PC-9 (cell line): ENCODE results near the gene BZW2. TPM values are rescaled to one million over a fixed set of nuclear protein-coding genes. Genes with fewer than 3 reads are reported as not detected.

Source experiments
- BruUV-seq: library from RNA; stranded (reverse); fragments of 400-500 nt; replicated peaks from 2 replicates; lab custom pipeline; 2021; lab: Mats Ljungman, UMichigan
- CTCF ChIA-PET: fragments of 300-600 bp; sonication (Branson Sonifier 250); formaldehyde crosslinking; loops from one replicate; lab custom pipeline; 2022; ENCODE audit warnings: antibody characterized with exemption; lab: Charles Lee
- POLR2A ChIA-PET: fragments of 300-600 bp; sonication (Branson Sonifier 250); formaldehyde crosslinking; loops from one replicate; lab custom pipeline; 2022; ENCODE audit warnings: antibody characterized with exemption; ENCODE audit not compliant: unreplicated experiment; lab: Charles Lee
- DNase-seq, 2 experiments: peaks; one replicate each; pipeline versions ENCODE4 v3.0.0 to v3.0.0-alpha.2; 2015 to 2022; ENCODE audit warnings: mixed read lengths in 1 of 2
- H2AFZ ChIP-seq: fragments of 200-600 bp; sonication (generic); 2 replicates; pipeline ENCODE4 v1.8.1; 2017; ENCODE audit warnings: antibody characterized with exemption
- H3F3A ChIP-seq: fragments of 200-600 bp; sonication (generic); 2 replicates; pipeline ENCODE4 v1.8.1; 2017; ENCODE audit warnings: antibody characterized with exemption, mild to moderate bottlenecking, low read depth; ENCODE audit not compliant: insufficient read depth
- H3K27ac ChIP-seq: fragments of 200-600 bp; sonication (generic); 2 replicates; pipeline ENCODE4 v1.6.1; 2016; ENCODE audit warnings: mixed run types
- H3K27me3 ChIP-seq: fragments of 200-600 bp; sonication (generic); 2 replicates; pipeline ENCODE4 v1.6.1; 2016; ENCODE audit warnings: low read depth, mixed run types; ENCODE audit not compliant: insufficient read depth
- H3K36me3 ChIP-seq: fragments of 200-600 bp; sonication (generic); 2 replicates; pipeline ENCODE4 v1.6.1; 2016; ENCODE audit warnings: low read depth, mixed run types
- H3K4me1 ChIP-seq: fragments of 200-600 bp; sonication (generic); replicated peaks from 2 replicates; pipeline ENCODE4 v1.6.1; 2016; ENCODE audit warnings: mixed run types; ENCODE audit not compliant: insufficient read depth
- H3K4me2 ChIP-seq: fragments of 200-600 bp; sonication (generic); 2 replicates; pipeline ENCODE4 v1.6.1; 2017; ENCODE audit warnings: mixed run types
- H3K4me3 ChIP-seq: fragments of 200-600 bp; sonication (generic); 2 replicates; pipeline ENCODE4 v1.6.1; 2016; ENCODE audit warnings: mixed run types
- H3K79me2 ChIP-seq: fragments of 200-600 bp; sonication (generic); 2 replicates; pipeline ENCODE4 v1.6.1; 2017; ENCODE audit warnings: low read depth, mixed run types
- H3K9me2 ChIP-seq: fragments of 200-600 bp; sonication (generic); 2 replicates; pipeline ENCODE4 v1.8.1; 2017; ENCODE audit warnings: mild to moderate bottlenecking; ENCODE audit not compliant: insufficient read depth
- H3K9me3 ChIP-seq: fragments of 200-600 bp; sonication (generic); 2 replicates; pipeline ENCODE4 v1.8.1; 2016; ENCODE audit warnings: low read depth; ENCODE audit not compliant: insufficient read depth
- H4K20me1 ChIP-seq: fragments of 200-600 bp; sonication (generic); 2 replicates; pipeline ENCODE4 v1.8.1; 2017; ENCODE audit not compliant: insufficient read depth
- CTCF ChIP-seq: fragments of 200-600 bp; sonication (generic); conservative IDR thresholded peaks from 2 replicates; pipeline ENCODE4 v1.6.1; 2017; ENCODE audit warnings: mixed run types, antibody characterized with exemption, mild to moderate bottlenecking, moderate library complexity
- EZH2 ChIP-seq: fragments of 200-600 bp; sonication (generic); IDR thresholded peaks from 2 replicates; pipeline ENCODE4 v1.8.0; 2017; ENCODE audit warnings: antibody characterized with exemption, low read depth
- intact Hi-C: fragments of 100-400 bp; cut with micrococcal nuclease; formaldehyde crosslinking; loops from one replicate; pipeline ENCODE4 v1.10.0; 2022; ENCODE audit not compliant: unreplicated experiment
- total RNA-seq: library from RNA; stranded (reverse); gene quantifications from 2 replicates; pipeline ENCODE4 v1.2.3, GENCODE V29; 2021

Gene BZW2
- total RNA-seq, 1 experiment from 2014 or later, result 93.7 TPM

- no peaks in the 10 kb centered on the region for H3K27me3 ChIP-seq
- H3K4me2 ChIP-seq, result no peak overlapping the region
- intact Hi-C loops, result no loop called here
- peaks cover 6% of the 10 kb centered on the region; the same call in 1 of the 2 replicates for H3K36me3 ChIP-seq
- no peaks in the 10 kb centered on the region for H3K9me2 ChIP-seq
- H3K9me3 ChIP-seq, result no peaks in the 10 kb centered on the region
- no peak overlapping the region for H3K27ac ChIP-seq
- CTCF ChIA-PET, result no interaction called here
- POLR2A ChIA-PET, result no interaction called here
- DNase-seq, result no peak
- TF ChIP-seq CTCF (no peak), EZH2 (no peak)
- peaks cover 10% of the 10 kb centered on the region for H3K4me1 ChIP-seq
- H3K79me2 ChIP-seq, result peaks cover 22% of the 10 kb centered on the region
- no peak overlapping the region for H3K4me3 ChIP-seq
- H3F3A ChIP-seq, result 0 out of 2 replicates have a peak, but pooled peaks cover 3% of the 10 kb centered on the region
- H2AFZ ChIP-seq, result no peak overlapping the region
- no peaks in the 10 kb centered on the region for H4K20me1 ChIP-seq
- no TSS peak for BruUV-seq
Observed at GRCh38 chr7:16638282-16639280, 7.4 kb upstream of the BZW2 start.

- Histone ChIP-seq H3K4me2 (peak overlapping the region; percentile 85), H4K20me1 (peaks cover 15% of the 10 kb centered on the region), H3K9me2 (no peaks in the 10 kb centered on the region), H3K4me1 (peaks cover 34% of the 10 kb centered on the region), H3F3A (peaks cover 14% of the 10 kb centered on the region; the same call in 1 of the 2 replicates), H3K4me3 (peak overlapping the region; percentile 77), H3K27ac (no peak overlapping the region; the same call in 1 of the 2 replicates), H3K9me3 (no peaks in the 10 kb centered on the region), H3K79me2 (peaks cover 62% of the 10 kb centered on the region), H2AFZ (peak overlapping the region; percentile 98), H3K27me3 (no peaks in the 10 kb centered on the region), H3K36me3 (peaks cover 6% of the 10 kb centered on the region; the same call in 1 of the 2 replicates)
- ChIA-PET POLR2A (no interaction called here), CTCF (interaction anchor here (0.6 to 0.7 kb wide), 2 partner anchors 547 to 725 kb away, joined by 3 to 6 read pairs; no protein-coding TSS in a partner anchor)
- no TSS peak for BruUV-seq
- intact Hi-C loops, result loop anchor here (2.0 kb wide), 1 partner anchor 559 kb away; no protein-coding TSS in a partner anchor
- no peak for DNase-seq
- TF ChIP-seq EZH2, result no peak
- no peak for TF ChIP-seq CTCF
Observed at GRCh38 chr7:16644157-16644556, 1.8 kb upstream of the BZW2 start.
